KMS-11 (cell line): ENCODE results near the gene ZBTB7C.

Experiments
- H2AFZ ChIP-seq: fragments of 200-600 bp; sonication (generic); 2 replicates; pipeline ENCODE4 v1.6.1; 2016; ENCODE audit warnings: antibody characterized with exemption, mixed run types, low read depth
- H3K27ac ChIP-seq: fragments of 200-600 bp; sonication (generic); 2 replicates; pipeline ENCODE4 v1.6.1; 2016; ENCODE audit warnings: mild to moderate bottlenecking, mixed run types
- H3K27me3 ChIP-seq: fragments of 200-600 bp; sonication (generic); 2 replicates; pipeline ENCODE4 v1.6.1; 2017; ENCODE audit warnings: mild to moderate bottlenecking, low read depth, mixed run types, moderate library complexity; ENCODE audit not compliant: insufficient read depth
- H3K36me3 ChIP-seq: fragments of 200-600 bp; sonication (generic); 2 replicates; pipeline ENCODE4 v1.6.1; 2017; ENCODE audit warnings: mild to moderate bottlenecking, mixed run types; ENCODE audit not compliant: insufficient read depth
- H3K4me1 ChIP-seq: fragments of 200-600 bp; sonication (generic); 2 replicates; pipeline ENCODE4 v1.6.1; 2016; ENCODE audit warnings: mild to moderate bottlenecking, low read depth, mixed run types; ENCODE audit not compliant: poor library complexity, severe bottlenecking
- H3K4me2 ChIP-seq: fragments of 200-600 bp; sonication (generic); 2 replicates; pipeline ENCODE4 v1.7.0; 2016; ENCODE audit warnings: mild to moderate bottlenecking, mixed run types
- H3K4me3 ChIP-seq: fragments of 200-600 bp; sonication (generic); IDR thresholded peaks from 2 replicates; pipeline ENCODE4 v1.6.1; 2017; ENCODE audit warnings: low read depth, low read length, mixed read lengths; ENCODE audit not compliant: insufficient read depth
- H3K79me2 ChIP-seq: fragments of 200-600 bp; sonication (generic); 2 replicates; pipeline ENCODE4 v1.6.1; 2016; ENCODE audit warnings: low read depth, mixed run types; ENCODE audit not compliant: insufficient read depth
- H3K9ac ChIP-seq: fragments of 200-600 bp; sonication (generic); 2 replicates; pipeline ENCODE4 v1.6.1; 2016; ENCODE audit warnings: mild to moderate bottlenecking, mixed run types
- H4K20me1 ChIP-seq: fragments of 200-600 bp; sonication (generic); 2 replicates; pipeline ENCODE4 v1.6.1; 2016; ENCODE audit warnings: mild to moderate bottlenecking, mixed run types; ENCODE audit not compliant: insufficient read depth
- TF ChIP-seq, protein P1 (sequence below): fragments of 200-600 bp; sonication (generic); conservative IDR thresholded peaks from 2 replicates; pipeline ENCODE4 v1.6.1; 2017; ENCODE audit warnings: low read depth, mild to moderate bottlenecking, antibody characterized with exemption, low read length, moderate library complexity, mixed read lengths

ZBTB7C gene

GRCh38 chr18:48172226-48173006, 236.8 kb downstream of the ZBTB7C start:
- H3K27me3 ChIP-seq = no peaks in the 10 kb centered on the region
- no peak overlapping the region for H2AFZ ChIP-seq
- H3K27ac ChIP-seq = no peak overlapping the region

GRCh38 chr18:48171490-48172188, 237.5 kb downstream of the ZBTB7C start:
- Histone ChIP-seq H2AFZ (no peak overlapping the region), H4K20me1 (no peaks in the 10 kb centered on the region), H3K27me3 (no peaks in the 10 kb centered on the region), H3K36me3 (no peaks in the 10 kb centered on the region), H3K9ac (no peak overlapping the region), H3K79me2 (no peaks in the 10 kb centered on the region), H3K4me2 (no peak overlapping the region), H3K4me1 (no peaks in the 10 kb centered on the region), H3K4me3 (no peak overlapping the region), H3K27ac (no peak overlapping the region)
- TF ChIP-seq, protein P1, sequence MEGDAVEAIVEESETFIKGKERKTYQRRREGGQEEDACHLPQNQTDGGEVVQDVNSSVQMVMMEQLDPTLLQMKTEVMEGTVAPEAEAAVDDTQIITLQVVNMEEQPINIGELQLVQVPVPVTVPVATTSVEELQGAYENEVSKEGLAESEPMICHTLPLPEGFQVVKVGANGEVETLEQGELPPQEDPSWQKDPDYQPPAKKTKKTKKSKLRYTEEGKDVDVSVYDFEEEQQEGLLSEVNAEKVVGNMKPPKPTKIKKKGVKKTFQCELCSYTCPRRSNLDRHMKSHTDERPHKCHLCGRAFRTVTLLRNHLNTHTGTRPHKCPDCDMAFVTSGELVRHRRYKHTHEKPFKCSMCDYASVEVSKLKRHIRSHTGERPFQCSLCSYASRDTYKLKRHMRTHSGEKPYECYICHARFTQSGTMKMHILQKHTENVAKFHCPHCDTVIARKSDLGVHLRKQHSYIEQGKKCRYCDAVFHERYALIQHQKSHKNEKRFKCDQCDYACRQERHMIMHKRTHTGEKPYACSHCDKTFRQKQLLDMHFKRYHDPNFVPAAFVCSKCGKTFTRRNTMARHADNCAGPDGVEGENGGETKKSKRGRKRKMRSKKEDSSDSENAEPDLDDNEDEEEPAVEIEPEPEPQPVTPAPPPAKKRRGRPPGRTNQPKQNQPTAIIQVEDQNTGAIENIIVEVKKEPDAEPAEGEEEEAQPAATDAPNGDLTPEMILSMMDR = no peak

More at GRCh38 chr18:48172226-48173006, 236.8 kb downstream of the ZBTB7C start:
- Histone ChIP-seq H3K36me3 (no peaks in the 10 kb centered on the region), H3K4me1 (no peaks in the 10 kb centered on the region), H4K20me1 (no peaks in the 10 kb centered on the region), H3K4me3 (no peak overlapping the region), H3K79me2 (no peaks in the 10 kb centered on the region), H3K9ac (no peak overlapping the region), H3K4me2 (no peak overlapping the region)
- TF ChIP-seq, protein P1 = no peak

GRCh38 chr18:48170651-48171050, 238.5 kb downstream of the ZBTB7C start:
- no peak overlapping the region for H3K4me3 ChIP-seq
- no peak overlapping the region for H3K4me2 ChIP-seq
- TF ChIP-seq, protein P1 = no peak
- no peaks in the 10 kb centered on the region for H3K27me3 ChIP-seq
- H3K36me3 ChIP-seq = no peaks in the 10 kb centered on the region
- H3K27ac ChIP-seq = no peak overlapping the region
- no peak overlapping the region for H2AFZ ChIP-seq
- no peak overlapping the region for H3K9ac ChIP-seq
- H3K79me2 ChIP-seq = no peaks in the 10 kb centered on the region
- H3K4me1 ChIP-seq = no peaks in the 10 kb centered on the region
- no peaks in the 10 kb centered on the region for H4K20me1 ChIP-seq

GRCh38 chr18:48168861-48169260, 240.3 kb downstream of the ZBTB7C start:
- Histone ChIP-seq H4K20me1 (no peaks in the 10 kb centered on the region), H3K9ac (no peak overlapping the region), H3K4me3 (no peak overlapping the region), H3K4me2 (no peak overlapping the region), H3K79me2 (no peaks in the 10 kb centered on the region), H3K27me3 (no peaks in the 10 kb centered on the region), H2AFZ (no peak overlapping the region), H3K4me1 (no peaks in the 10 kb centered on the region), H3K27ac (no peak overlapping the region), H3K36me3 (no peaks in the 10 kb centered on the region)
- TF ChIP-seq, protein P1 = no peak
